K562 (cell line): ENCODE measurements around the gene MRPL16.

Source experiments
- CBX1 ChIP-seq: sonication (generic); IDR thresholded peaks from 2 replicates; pipeline ENCODE4 v1.6.1; 2016; ENCODE audit warnings: antibody characterized with exemption, low read depth, mild to moderate bottlenecking
- CREB3 ChIP-seq: fragments of 450-650 bp; conservative IDR thresholded peaks from 2 replicates; pipeline ENCODE4 v1.6.1; 2016; ENCODE audit warnings: missing genetic modification characterization, low read depth, mild to moderate bottlenecking, missing compliant biosample characterization, moderate library complexity
- CTCF ChIP-seq, 3 experiments: IDR thresholded peaks in 2 of 3; conservative IDR thresholded peaks in 1 of 3; 2 replicates each; pipeline ENCODE4 v1.5.1; 2011 to 2012; ENCODE audit warnings: low read length in 3 of 3, mild to moderate bottlenecking in 3 of 3, control low read depth in 2 of 3, improper control_type of control experiment in 1 of 3, inconsistent platforms in 1 of 3, low read depth in 1 of 3, mixed read lengths in 1 of 3, moderate library complexity in 1 of 3; ENCODE audit not compliant: insufficient read depth in 2 of 3
- EZH2 ChIP-seq: IDR thresholded peaks from 2 replicates; pipeline ENCODE4 v1.6.1; 2012; ENCODE audit warnings: low read depth, mild to moderate bottlenecking, inconsistent platforms, low read length, borderline replicate concordance
- FOXA1 ChIP-seq: fragments of 450-650 bp; IDR thresholded peaks from 2 replicates; pipeline ENCODE4 v1.6.1; 2016; ENCODE audit warnings: mild to moderate bottlenecking, borderline replicate concordance
- GABPA ChIP-seq: fragments of 200-800 bp; sonication (Bioruptor generic); conservative IDR thresholded peaks from 2 replicates; pipeline ENCODE4 v1.6.1; 2016; ENCODE audit warnings: low read depth, missing genetic modification characterization, missing compliant biosample characterization
- MNT ChIP-seq, 2 experiments: fragments of 450-650 bp; conservative IDR thresholded peaks; 2 replicates each; pipeline ENCODE4 v1.6.1; 2017; ENCODE audit warnings: mild to moderate bottlenecking in 2 of 2, moderate library complexity in 2 of 2
- NR2C1 ChIP-seq, 2 experiments: fragments of 450-650 bp; IDR thresholded peaks; 2 replicates each; pipeline ENCODE4 v1.6.1; 2017; ENCODE audit warnings: mild to moderate bottlenecking in 2 of 2, antibody characterized with exemption in 1 of 2, inconsistent platforms in 1 of 2, missing compliant biosample characterization in 1 of 2, missing genetic modification characterization in 1 of 2
- POLR2AphosphoS5 ChIP-seq: IDR thresholded peaks from 2 replicates; pipeline ENCODE4 v1.6.1; 2011; ENCODE audit warnings: mild to moderate bottlenecking, low read depth, low read length, moderate library complexity; ENCODE audit not compliant: control insufficient read depth, insufficient read depth
- RBBP5 ChIP-seq: fragments of 200-600 bp; sonication (generic); IDR thresholded peaks from 2 replicates; pipeline ENCODE4 v1.6.1; 2012; ENCODE audit warnings: borderline replicate concordance, mild to moderate bottlenecking, low read length, control low read depth, inconsistent platforms; ENCODE audit not compliant: insufficient read depth, poor library complexity, severe bottlenecking
- ZBTB12 ChIP-seq: fragments of 250-450 bp; sonication (Bioruptor Pico); IDR thresholded peaks from 2 replicates; pipeline ENCODE4 v1.4.0; 2020
- ZFP30 ChIP-seq: fragments of 250-450 bp; sonication (Bioruptor Pico); IDR thresholded peaks from 2 replicates; pipeline ENCODE4 v1.8.0; 2022; ENCODE audit warnings: moderate library complexity, mild to moderate bottlenecking, inconsistent platforms, borderline replicate concordance
- ZNF24 ChIP-seq: fragments of 450-650 bp; IDR thresholded peaks from 2 replicates; pipeline ENCODE4 v1.6.1; 2016
- ZNF512 ChIP-seq: IDR thresholded peaks from 2 replicates; pipeline ENCODE4 v1.6.1; 2016; ENCODE audit warnings: missing genetic modification characterization, missing compliant biosample characterization

GRCh38 chr11:59847626-59848025 is 37.0 kb upstream of the MRPL16 start:
- TF ChIP-seq CREB3 (tag): no peak
- no peak for TF ChIP-seq ZNF24
- TF ChIP-seq CBX1: no peak
- no peak for TF ChIP-seq POLR2AphosphoS5
- TF ChIP-seq ZFP30 (CRISPR knock-in tag): no peak
- TF ChIP-seq ZNF512 (tag): no peak
- no peak for TF ChIP-seq EZH2
- TF ChIP-seq CTCF (IDR thresholded peaks at IDR 0.05 in 2 of 3, conservative IDR thresholded peaks at IDR 0.05 in 1 of 3; ENCODE audit: insufficient read depth in 2 of 3, low read depth in 1 of 3, low read length in 3 of 3): no peak
- no peak for TF ChIP-seq GABPA (tag)
- TF ChIP-seq NR2C1 (IDR thresholded peaks at IDR 0.05): no peak
- TF ChIP-seq NR2C1 (tag; IDR thresholded peaks at IDR 0.05): no peak
- no peak for TF ChIP-seq MNT (conservative IDR thresholded peaks at IDR 0.05)
- no peak for TF ChIP-seq ZBTB12
- no peak for TF ChIP-seq FOXA1
- no peak for TF ChIP-seq RBBP5
